IMR-90 (cell line): ENCODE results near the gene ARMH1. TPM values are rescaled to one million over a fixed set of nuclear protein-coding genes. Genes with fewer than 3 reads are reported as not detected.

Experiments used
- ATAC-seq: fragments of 200-7000 bp; cut with Tn5 transposase; 2 replicates; pipeline ENCODE4 v1.9.1; 2020; ENCODE audit warnings: low read depth, mild to moderate bottlenecking, moderate library complexity
- BruUV-seq: library from RNA; stranded (reverse); fragments of 400-500 nt; replicated peaks from 2 replicates; lab custom pipeline; 2021; lab: Mats Ljungman, UMichigan
- CTCF ChIA-PET: fragments of 300-600 bp; formaldehyde crosslinking; extraction: SDS; loops from one replicate; lab custom pipeline; 2021; ENCODE audit warnings: antibody characterized with exemption; lab: Yijun Ruan, JAX
- POLR2A ChIA-PET: fragments of 300-600 bp; sonication (Branson Sonifier 250); formaldehyde crosslinking; loops from one replicate; lab custom pipeline; 2022; ENCODE audit warnings: antibody characterized with exemption; ENCODE audit not compliant: unreplicated experiment; lab: Charles Lee
- DNase-seq: peaks from one replicate; pipeline ENCODE4 v3.0.0; 2013
- H2AFZ ChIP-seq: replicated peaks from 2 replicates; pipeline ENCODE3; 2013; ENCODE audit warnings: low read length, mild to moderate bottlenecking; ENCODE audit not compliant: poor library complexity
- H2AK5ac ChIP-seq: 2 replicates; pipeline ENCODE4 v1.6.1; 2013; ENCODE audit warnings: low read depth, low read length, inconsistent platforms
- H2AK9ac ChIP-seq: replicated peaks from 2 replicates; pipeline ENCODE3; 2013; ENCODE audit warnings: mild to moderate bottlenecking, low read depth, low read length, moderate library complexity; ENCODE audit not compliant: poor library complexity
- H2BK120ac ChIP-seq: 2 replicates; pipeline ENCODE4 v1.6.1; 2013; ENCODE audit warnings: low read depth, low read length, inconsistent platforms
- H2BK15ac ChIP-seq: 3 replicates; pipeline ENCODE4 v1.6.1; 2013; ENCODE audit warnings: low read depth, low read length, inconsistent platforms
- H2BK20ac ChIP-seq: 2 replicates; pipeline ENCODE4 v1.6.1; 2013; ENCODE audit warnings: low read depth, mild to moderate bottlenecking, inconsistent platforms, low read length, moderate library complexity
- H2BK5ac ChIP-seq: 2 replicates; pipeline ENCODE4 v1.6.1; 2013; ENCODE audit warnings: mild to moderate bottlenecking, low read depth, low read length, inconsistent platforms; ENCODE audit not compliant: poor library complexity, severe bottlenecking
- H3K14ac ChIP-seq: replicated peaks from 2 replicates; pipeline ENCODE4 v1.6.1; 2013; ENCODE audit warnings: low read depth, low read length, inconsistent platforms
- H3K18ac ChIP-seq: 2 replicates; pipeline ENCODE4 v1.6.1; 2013; ENCODE audit warnings: low read depth, low read length, control low read depth
- H3K23ac ChIP-seq: 2 replicates; pipeline ENCODE4 v1.6.1; 2013; ENCODE audit warnings: low read depth, low read length, inconsistent platforms
- H3K27ac ChIP-seq: 2 replicates; pipeline ENCODE4 v1.5.1; 2013; ENCODE audit warnings: mild to moderate bottlenecking, control low read depth, low read length; ENCODE audit not compliant: insufficient read depth
- H3K27me3 ChIP-seq: 2 replicates; pipeline ENCODE4 v1.6.1; 2013; ENCODE audit warnings: low read length; ENCODE audit not compliant: control insufficient read depth, insufficient read depth
- H3K36me3 ChIP-seq: 2 replicates; pipeline ENCODE4 v1.6.1; 2013; ENCODE audit warnings: low read length, mixed read lengths; ENCODE audit not compliant: control insufficient read depth, insufficient read depth
- H3K4ac ChIP-seq: 2 replicates; pipeline ENCODE4 v1.6.1; 2013; ENCODE audit warnings: low read depth, low read length, inconsistent platforms
- H3K4me1 ChIP-seq: 2 replicates; pipeline ENCODE4 v1.6.1; 2013; ENCODE audit warnings: low read length, mixed read lengths; ENCODE audit not compliant: control insufficient read depth, insufficient read depth
- H3K4me2 ChIP-seq: 2 replicates; pipeline ENCODE4 v1.6.1; 2013; ENCODE audit warnings: low read depth, mild to moderate bottlenecking, control low read depth, low read length, moderate library complexity
- H3K4me3 ChIP-seq: 2 replicates; pipeline ENCODE4 v1.5.1; 2013; ENCODE audit warnings: low read depth, mild to moderate bottlenecking, control low read depth, low read length, moderate library complexity; ENCODE audit not compliant: insufficient read depth
- H3K56ac ChIP-seq: 2 replicates; pipeline ENCODE4 v1.6.1; 2013; ENCODE audit warnings: low read length, inconsistent platforms; ENCODE audit not compliant: insufficient read depth; ENCODE audit errors: extremely low read depth
- H3K79me1 ChIP-seq, 2 experiments: 2 replicates each; pipeline ENCODE4 v1.6.1; 2013; ENCODE audit warnings: low read length in 2 of 2, inconsistent platforms in 1 of 2, low read depth in 1 of 2
- H3K9ac ChIP-seq: 2 replicates; pipeline ENCODE4 v1.6.1; 2013; ENCODE audit warnings: low read depth, low read length, control low read depth
- H3K9me1 ChIP-seq: 2 replicates; pipeline ENCODE4 v1.6.1; 2013; ENCODE audit warnings: low read length, inconsistent platforms; ENCODE audit not compliant: insufficient read depth
- H3K9me3 ChIP-seq: 2 replicates; pipeline ENCODE4 v1.6.1; 2013; ENCODE audit warnings: low read length; ENCODE audit not compliant: control insufficient read depth, insufficient read depth
- H4K20me1 ChIP-seq: 2 replicates; pipeline ENCODE4 v1.6.1; 2013; ENCODE audit warnings: low read length, inconsistent platforms; ENCODE audit not compliant: insufficient read depth
- H4K5ac ChIP-seq: 2 replicates; pipeline ENCODE4 v1.6.1; 2013; ENCODE audit warnings: mild to moderate bottlenecking, low read depth, low read length, control low read depth
- H4K8ac ChIP-seq, 2 experiments: 2 replicates each; pipeline ENCODE4 v1.6.1; 2013; ENCODE audit warnings: low read depth in 2 of 2, low read length in 2 of 2, control low read depth in 1 of 2, inconsistent platforms in 1 of 2
- H4K91ac ChIP-seq: 2 replicates; pipeline ENCODE4 v1.6.1; 2013; ENCODE audit warnings: low read depth, low read length, inconsistent platforms; ENCODE audit not compliant: insufficient read depth
- BHLHE40 ChIP-seq: fragments of 150-350 bp; IDR thresholded peaks from 2 replicates; pipeline ENCODE4 v1.6.1; 2016; ENCODE audit warnings: mild to moderate bottlenecking, low read depth, low read length
- CEBPB ChIP-seq: IDR thresholded peaks from 2 replicates; pipeline ENCODE4 v1.6.1; 2012; ENCODE audit warnings: low read depth, low read length, improper control_type of control experiment
- CHD1 ChIP-seq: IDR thresholded peaks from 2 replicates; pipeline ENCODE4 v1.6.1; 2012; ENCODE audit warnings: low read depth, low read length, improper control_type of control experiment
- CTCF ChIP-seq: conservative IDR thresholded peaks from 2 replicates; pipeline ENCODE4 v1.5.1; 2012; ENCODE audit warnings: mild to moderate bottlenecking, low read depth, low read length, improper control_type of control experiment
- ELK1 ChIP-seq: fragments of 150-350 bp; IDR thresholded peaks from 2 replicates; pipeline ENCODE4 v1.6.1; 2016; ENCODE audit warnings: low read depth, mild to moderate bottlenecking, low read length, moderate library complexity, borderline replicate concordance
- FOS ChIP-seq: fragments of 150-350 bp; IDR thresholded peaks from 2 replicates; pipeline ENCODE4 v1.6.1; 2016; ENCODE audit warnings: low read depth, low read length
- MAFK ChIP-seq: IDR thresholded peaks from 2 replicates; pipeline ENCODE4 v1.6.1; 2012; ENCODE audit warnings: low read depth, low read length, improper control_type of control experiment
- MAZ ChIP-seq: IDR thresholded peaks from 2 replicates; pipeline ENCODE4 v1.6.1; 2012; ENCODE audit warnings: low read depth, mild to moderate bottlenecking, low read length, improper control_type of control experiment, moderate library complexity, borderline replicate concordance
- MXI1 ChIP-seq: IDR thresholded peaks from 2 replicates; pipeline ENCODE4 v1.6.1; 2012; ENCODE audit warnings: low read depth, mild to moderate bottlenecking, low read length, moderate library complexity, borderline replicate concordance
- POLR2A ChIP-seq: IDR thresholded peaks from 2 replicates; pipeline ENCODE4 v1.6.1; 2012; ENCODE audit warnings: mild to moderate bottlenecking, low read depth, low read length
- RAD21 ChIP-seq: IDR thresholded peaks from 2 replicates; pipeline ENCODE4 v1.6.1; 2012; ENCODE audit warnings: low read length, improper control_type of control experiment
- RCOR1 ChIP-seq: IDR thresholded peaks from 2 replicates; pipeline ENCODE4 v1.6.1; 2012; ENCODE audit warnings: mild to moderate bottlenecking, low read length, improper control_type of control experiment; ENCODE audit not compliant: insufficient replicate concordance
- USF2 ChIP-seq: fragments of 150-350 bp; IDR thresholded peaks from 2 replicates; pipeline ENCODE4 v1.6.1; 2017; ENCODE audit warnings: mild to moderate bottlenecking, antibody characterized with exemption, low read length, low read depth
- WGBS, 2 experiments: methylation state at CpG; one replicate each; pipeline versions ENCODE4 v1.1.5 to v1.1.7; 2013; ENCODE audit warnings: missing lambda C conversion rate in 2 of 2; ENCODE audit not compliant: insufficient read length in 1 of 2; ENCODE audit errors: extremely low coverage in 2 of 2; 5-methylcytosine and 5-hydroxymethylcytosine counted together
- dilution Hi-C: fragments of 300-500 bp; cut with HindIII; formaldehyde crosslinking; loops from one replicate; pipeline ENCODE4 v1.14.3; 2018; ENCODE audit warnings: low sequenced_read_pairs; ENCODE audit not compliant: unreplicated experiment
- in situ Hi-C: fragments of 300-500 bp; cut with MboI; formaldehyde crosslinking; loops from 3 replicates; pipeline ENCODE4 v1.14.3; 2019; ENCODE audit warnings: low sequenced_read_pairs, inconsistent platforms, mixed read lengths
- intact Hi-C: fragments of 100-400 bp; cut with micrococcal nuclease; formaldehyde crosslinking; loops from 2 replicates; pipeline ENCODE4 v1.10.0; 2022
- polyA plus RNA-seq, 3 experiments: library from polyadenylated mRNA; depleted of rRNA; stranded (reverse); fragments of >200 nt; gene quantifications; 2 replicates each; pipeline ENCODE4 v1.2.3, GENCODE V29; 2012; ENCODE audit warnings: low replicate concordance in 1 of 3
- total RNA-seq: library from RNA; depleted of rRNA; stranded (reverse); fragments of >200 nt; gene quantifications from 2 replicates; pipeline ENCODE4 v1.2.3, GENCODE V29; 2012

Gene ARMH1
- total and polyA plus RNA-seq, 2 of the 4 experiments (the other 2 are of a cell fraction) = 0.36 to 0.72 TPM

GRCh38 chr1:44653107-44653964 is 21.2 kb upstream of the ARMH1 start:
- H4K8ac ChIP-seq = no peak overlapping the region
- H3K56ac ChIP-seq = no peak overlapping the region
- H3K36me3 ChIP-seq = peaks cover 20% of the 10 kb centered on the region
- dilution Hi-C loops (no loop called here), intact Hi-C loops (loop anchor here (1.0 to 5.0 kb wide), 4 partner anchors 44 to 433 kb away; no protein-coding TSS in a partner anchor), in situ Hi-C loops (loop anchor here (5.0 kb wide), 2 partner anchors 46 to 276 kb away; no protein-coding TSS in a partner anchor)
- no peak overlapping the region for H3K27ac ChIP-seq
- H3K27me3 ChIP-seq = no peaks in the 10 kb centered on the region
- no peaks in the 10 kb centered on the region for H3K79me1 ChIP-seq
- no peak overlapping the region for H2BK15ac ChIP-seq
- no peak overlapping the region for H4K91ac ChIP-seq
- no peak for DNase-seq
- no peak overlapping the region for H3K9ac ChIP-seq
- CTCF ChIA-PET = interaction anchor here (0.7 to 3.1 kb wide), 14 partner anchors 19 to 605 kb away, joined by 3 to 39 read pairs (median 4); partner anchors contain the start of genes ARMH1 and TMEM53
- no TSS peak for BruUV-seq
- H2AK5ac ChIP-seq = no peak overlapping the region
- no peak overlapping the region for H3K4me3 ChIP-seq
- H3K14ac ChIP-seq = no peak overlapping the region
- 60% methylated on average over 1 of the region's 11 CpGs; no CpG with 5 or more reads in 1 of the 2 experiments for WGBS, 2 experiments
- H4K5ac ChIP-seq = no peak overlapping the region
- H3K18ac ChIP-seq = no peak overlapping the region
- ATAC-seq = no peak
- no peak overlapping the region for H3K4ac ChIP-seq
- no peak overlapping the region for H3K4me2 ChIP-seq
- H4K20me1 ChIP-seq = 0 out of 2 replicates have a peak, but pooled peaks cover 10% of the 10 kb centered on the region
- H3K23ac ChIP-seq = no peak overlapping the region
- H2BK5ac ChIP-seq = no peak overlapping the region
- no peak overlapping the region for H2AFZ ChIP-seq
- no peaks in the 10 kb centered on the region for H3K9me3 ChIP-seq
- H2BK120ac ChIP-seq = no peak overlapping the region
- TF ChIP-seq POLR2A (no peak), MAZ (no peak), USF2 (no peak), FOS (no peak), CTCF (no peak), MXI1 (no peak), ELK1 (no peak), CHD1 (no peak), MAFK (no peak), RCOR1 (no peak), BHLHE40 (no peak), CEBPB (no peak), RAD21 (no peak)
- peak overlapping the region; percentile 63 for H2AK9ac ChIP-seq
- no peaks in the 10 kb centered on the region for H3K9me1 ChIP-seq
- no peak overlapping the region for H2BK20ac ChIP-seq
- H3K4me1 ChIP-seq = no peaks in the 10 kb centered on the region
- POLR2A ChIA-PET = no interaction called here
